Vagina (tissue), 2 donors: Measurements from ENCODE around the gene SLC16A8. TPM values are rescaled to one million over a fixed set of nuclear protein-coding genes. Genes with fewer than 3 reads are reported as not detected.

Experiments used
- DNase-seq, 2 donors: peaks; one replicate each; pipeline ENCODE4 v3.0.0-alpha.2; 2017; ENCODE audit errors: extremely low spot score in 2 of 2
- H3K27ac ChIP-seq: fragments of 200-600 bp; sonication (generic); one replicate; pipeline ENCODE4 v1.5.1; 2019
- H3K27me3 ChIP-seq: fragments of 200-600 bp; sonication (generic); one replicate; pipeline ENCODE4 v1.5.1; 2019
- H3K36me3 ChIP-seq, 2 donors: fragments of 200-600 bp; sonication (generic); one replicate each; pipeline ENCODE4 v1.5.1; 2017 to 2019
- H3K4me1 ChIP-seq: fragments of 200-600 bp; sonication (generic); one replicate; pipeline ENCODE4 v1.5.1; 2019
- H3K4me3 ChIP-seq, 2 donors: fragments of 200-600 bp; sonication (generic); 1 replicate in 1 of 2; 2 replicates in 1 of 2; pipeline ENCODE4 v1.5.1; 2016 to 2019
- H3K9me3 ChIP-seq: fragments of 200-600 bp; sonication (generic); one replicate; pipeline ENCODE4 v1.5.1; 2019
- POLR2A ChIP-seq, 2 donors: fragments of 450-650 bp; IDR thresholded peaks; one replicate each; pipeline ENCODE4 v1.6.1; 2017; ENCODE audit warnings: antibody characterized with exemption in 2 of 2, mild to moderate bottlenecking in 2 of 2, moderate library complexity in 2 of 2
- POLR2AphosphoS5 ChIP-seq, 2 donors: sonication (generic); formaldehyde crosslinking; IDR thresholded peaks; one replicate each; pipeline ENCODE4 v1.9.0; 2017; ENCODE audit warnings: antibody characterized with exemption in 2 of 2, mild to moderate bottlenecking in 2 of 2, low read depth in 1 of 2; ENCODE audit not compliant: insufficient read depth in 1 of 2
- intact Hi-C: fragments of 100-400 bp; cut with DNase I; formaldehyde crosslinking; loops from one replicate; pipeline ENCODE4 v1.15.1; 2023
- total RNA-seq: library from RNA; depleted of rRNA; stranded (reverse); fragments of >200 nt; gene quantifications from one replicate; pipeline ENCODE4 v1.2.3, GENCODE V29; 2016
- TF ChIP-seq, protein P1 (sequence below), 3 experiments: fragments of 450-650 bp in 2 of 3; fragments of 200-600 bp in 1 of 3; sonication (generic) in 1 of 3; IDR thresholded peaks; one replicate each; pipeline ENCODE4 v1.5.1; 2017 to 2019; ENCODE audit warnings: antibody characterized with exemption in 3 of 3, mild to moderate bottlenecking in 2 of 3, moderate library complexity in 2 of 3

Gene SLC16A8
- total RNA-seq, 1 donor from 2014 or later: 0.98 TPM

DNA sequence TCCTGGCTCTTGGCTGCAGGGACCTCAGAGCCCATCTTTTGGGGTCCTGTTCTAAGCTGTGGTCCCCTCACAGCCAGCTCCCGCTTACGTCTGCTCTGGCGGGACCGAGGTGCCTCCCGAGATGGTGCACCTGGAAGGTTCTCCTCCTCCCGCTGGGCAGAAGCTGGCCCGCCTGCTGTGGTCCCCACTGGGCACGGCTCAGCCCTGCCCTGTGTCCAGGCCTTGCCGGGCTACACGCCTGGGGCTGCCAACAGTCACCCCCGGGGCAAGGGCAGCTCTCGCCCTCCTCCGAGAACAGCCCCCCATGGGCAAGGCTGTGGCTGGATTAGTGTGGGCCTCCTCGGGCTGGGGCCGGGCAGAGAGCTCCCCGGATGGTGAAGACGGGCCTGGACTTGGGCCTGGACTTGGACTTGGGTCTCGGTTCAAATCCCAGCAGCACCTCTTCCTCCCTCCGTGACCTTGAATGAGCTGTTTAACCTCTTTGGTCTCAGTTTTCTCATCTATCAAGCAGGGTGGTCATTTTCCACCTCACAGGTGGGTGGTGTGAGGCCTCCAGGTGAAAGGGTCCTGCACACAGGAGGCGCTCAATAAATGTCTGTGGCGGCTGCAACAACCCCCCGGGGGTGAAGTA is 25.5 kb upstream of the SLC16A8 start:
- Histone ChIP-seq H3K4me3 (no peak overlapping the region), H3K27ac (no peak overlapping the region), H3K4me1 (peaks cover 2% of the 10 kb centered on the region), H3K9me3 (no peaks in the 10 kb centered on the region), H3K36me3 (no peaks in the 10 kb centered on the region), H3K27me3 (no peaks in the 10 kb centered on the region)
- intact Hi-C loops: loop anchor here (10.0 kb wide), 1 partner anchor 245 kb away; no protein-coding TSS in a partner anchor
- TF ChIP-seq POLR2AphosphoS5 (IDR thresholded peaks at IDR 0.05; ENCODE audit: insufficient read depth in 1 of 2, low read depth in 1 of 2): no peak
- TF ChIP-seq, protein P1, sequence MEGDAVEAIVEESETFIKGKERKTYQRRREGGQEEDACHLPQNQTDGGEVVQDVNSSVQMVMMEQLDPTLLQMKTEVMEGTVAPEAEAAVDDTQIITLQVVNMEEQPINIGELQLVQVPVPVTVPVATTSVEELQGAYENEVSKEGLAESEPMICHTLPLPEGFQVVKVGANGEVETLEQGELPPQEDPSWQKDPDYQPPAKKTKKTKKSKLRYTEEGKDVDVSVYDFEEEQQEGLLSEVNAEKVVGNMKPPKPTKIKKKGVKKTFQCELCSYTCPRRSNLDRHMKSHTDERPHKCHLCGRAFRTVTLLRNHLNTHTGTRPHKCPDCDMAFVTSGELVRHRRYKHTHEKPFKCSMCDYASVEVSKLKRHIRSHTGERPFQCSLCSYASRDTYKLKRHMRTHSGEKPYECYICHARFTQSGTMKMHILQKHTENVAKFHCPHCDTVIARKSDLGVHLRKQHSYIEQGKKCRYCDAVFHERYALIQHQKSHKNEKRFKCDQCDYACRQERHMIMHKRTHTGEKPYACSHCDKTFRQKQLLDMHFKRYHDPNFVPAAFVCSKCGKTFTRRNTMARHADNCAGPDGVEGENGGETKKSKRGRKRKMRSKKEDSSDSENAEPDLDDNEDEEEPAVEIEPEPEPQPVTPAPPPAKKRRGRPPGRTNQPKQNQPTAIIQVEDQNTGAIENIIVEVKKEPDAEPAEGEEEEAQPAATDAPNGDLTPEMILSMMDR (IDR thresholded peaks at IDR 0.05): no peak
- TF ChIP-seq POLR2A (IDR thresholded peaks at IDR 0.05): no peak
- DNase-seq: no peak

DNA sequence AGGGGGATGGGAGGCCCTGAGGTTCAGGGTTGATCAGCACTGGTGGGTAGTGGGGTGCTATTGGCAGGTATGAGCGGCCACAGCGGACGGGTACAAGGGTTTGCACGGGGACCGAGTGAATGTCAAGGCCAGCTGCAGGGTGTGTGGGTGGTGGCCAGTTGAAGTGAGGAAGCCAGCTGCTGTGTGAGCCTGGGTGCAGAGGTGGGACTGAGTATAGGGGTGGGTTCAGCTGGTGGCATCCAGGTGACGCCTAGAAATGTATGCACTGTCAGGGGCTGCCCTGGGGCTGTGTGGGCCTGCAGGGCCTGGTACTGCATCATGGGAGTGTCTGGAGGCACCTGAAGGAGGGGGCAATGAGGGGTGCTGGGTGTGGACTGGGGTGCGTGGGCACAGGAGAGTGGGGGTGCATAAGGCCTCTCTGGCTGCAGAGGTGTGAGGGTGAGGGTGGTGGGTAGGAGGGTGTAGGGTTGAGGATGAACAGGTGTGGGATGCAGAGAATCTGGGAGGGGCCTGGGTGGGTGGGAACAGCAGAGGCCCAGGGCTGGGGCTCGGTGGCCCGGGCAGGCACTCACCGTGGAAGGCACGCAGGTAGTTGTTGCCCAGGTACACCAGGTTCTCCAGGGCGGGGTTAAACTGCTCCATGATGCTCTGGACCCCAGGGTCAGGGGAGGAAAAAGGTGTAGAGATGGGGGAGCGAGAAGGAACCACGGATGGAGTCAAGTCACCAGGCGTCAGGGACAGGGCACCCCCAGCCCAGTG is 24.8 kb upstream of the SLC16A8 start:
- no peaks in the 10 kb centered on the region for H3K27me3 ChIP-seq
- H3K27ac ChIP-seq: no peak overlapping the region
- no peak overlapping the region for H3K4me3 ChIP-seq
- DNase-seq: no peak
- no peaks in the 10 kb centered on the region for H3K4me1 ChIP-seq
- TF ChIP-seq, protein P1 (IDR thresholded peaks at IDR 0.05): no peak
- TF ChIP-seq POLR2A (IDR thresholded peaks at IDR 0.05) (no peak), POLR2AphosphoS5 (IDR thresholded peaks at IDR 0.05; ENCODE audit: insufficient read depth in 1 of 2, low read depth in 1 of 2) (no peak)
- intact Hi-C loops: no loop called here
- no peaks in the 10 kb centered on the region for H3K36me3 ChIP-seq
- H3K9me3 ChIP-seq: no peaks in the 10 kb centered on the region

DNA sequence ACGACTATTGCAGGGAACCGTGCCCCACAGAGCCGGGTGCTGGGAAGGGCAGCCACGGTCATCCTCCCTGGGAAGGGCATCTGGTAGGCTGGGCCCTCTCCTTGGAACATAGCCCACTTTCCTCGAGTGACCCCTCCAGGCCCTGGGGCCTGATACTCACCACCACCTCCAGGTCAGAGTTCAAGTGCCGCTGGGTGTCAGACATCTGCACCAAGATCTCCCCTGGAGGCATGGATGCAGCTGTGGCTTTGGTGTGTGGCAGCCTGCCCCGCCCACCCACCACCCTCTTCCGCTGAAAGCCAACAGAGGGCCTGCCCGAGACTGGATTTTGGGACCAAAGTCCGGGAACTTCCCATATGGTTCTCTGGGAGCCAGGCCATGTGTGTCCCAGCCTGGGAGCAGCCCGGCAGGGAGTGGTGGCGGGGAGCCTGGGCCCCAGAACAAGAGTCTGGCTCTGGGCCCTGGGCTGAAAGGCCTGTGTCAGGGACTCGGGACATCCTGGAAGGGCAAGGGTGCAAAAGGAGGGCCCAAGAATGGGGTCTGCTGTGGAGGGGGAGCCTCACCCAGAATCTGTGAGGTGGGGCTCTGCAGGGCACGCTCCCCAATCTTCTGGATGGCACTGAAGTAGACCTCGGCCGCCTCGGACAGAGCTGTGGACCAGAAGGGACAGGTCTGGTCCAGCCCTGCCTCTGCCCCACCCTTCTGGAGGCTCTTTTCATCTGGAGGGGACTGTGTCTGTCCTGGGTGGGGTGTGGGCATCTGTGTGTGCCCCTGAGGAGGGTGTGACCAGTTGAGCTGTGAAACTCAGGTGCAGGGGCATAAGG is 23.9 kb upstream of the SLC16A8 start:
- TF ChIP-seq POLR2A (IDR thresholded peaks at IDR 0.05): no peak
- no peak for TF ChIP-seq POLR2AphosphoS5 (IDR thresholded peaks at IDR 0.05; ENCODE audit: insufficient read depth in 1 of 2, low read depth in 1 of 2)
- TF ChIP-seq, protein P1 (IDR thresholded peaks at IDR 0.05): no peak
- Histone ChIP-seq H3K27ac (no peak overlapping the region), H3K9me3 (no peaks in the 10 kb centered on the region), H3K4me3 (no peak overlapping the region), H3K36me3 (no peaks in the 10 kb centered on the region), H3K4me1 (no peaks in the 10 kb centered on the region), H3K27me3 (no peaks in the 10 kb centered on the region)
- DNase-seq: no peak
- intact Hi-C loops: no loop called here

DNA sequence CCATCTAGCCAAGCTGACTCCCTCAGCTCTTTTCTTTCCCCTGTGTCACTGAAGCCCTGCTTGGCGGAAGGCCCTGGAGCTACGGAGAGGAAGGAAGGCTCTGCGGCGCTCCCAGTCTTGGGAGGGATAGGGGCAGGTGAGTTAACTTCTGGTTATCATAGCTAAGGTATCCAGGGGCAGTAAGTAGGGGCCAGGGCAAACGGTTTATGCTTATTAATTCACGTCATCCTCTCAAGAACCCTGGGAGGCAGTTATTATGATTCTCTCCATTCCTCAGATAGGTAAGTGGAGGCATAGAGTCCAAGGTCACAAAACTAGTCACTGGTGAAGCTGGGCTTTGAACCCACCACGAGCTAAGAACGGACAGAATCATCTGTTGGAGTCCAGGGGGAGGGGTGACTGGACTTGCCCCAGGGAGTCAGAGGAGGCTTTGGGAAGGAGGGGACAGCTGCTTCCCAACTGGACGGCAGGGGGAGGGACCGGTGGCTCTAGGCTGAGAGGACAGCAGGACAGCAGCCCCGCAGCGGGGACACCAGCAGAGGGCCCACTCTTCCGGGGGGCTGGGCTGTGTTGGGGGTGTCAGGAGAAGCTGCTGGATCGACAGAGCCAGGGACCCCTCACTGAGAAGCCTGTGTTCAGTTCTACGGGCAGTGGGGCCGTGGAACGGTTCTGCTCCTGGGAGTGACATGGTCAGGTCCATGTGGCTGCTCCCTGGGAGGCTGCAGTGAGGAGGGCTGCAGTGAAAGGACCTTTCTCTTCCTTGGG is 23.0 kb upstream of the SLC16A8 start:
- H3K27ac ChIP-seq: no peak overlapping the region
- intact Hi-C loops: no loop called here
- TF ChIP-seq, protein P1 (IDR thresholded peaks at IDR 0.05): no peak
- TF ChIP-seq POLR2AphosphoS5 (IDR thresholded peaks at IDR 0.05; ENCODE audit: insufficient read depth in 1 of 2, low read depth in 1 of 2) (no peak), POLR2A (IDR thresholded peaks at IDR 0.05) (no peak)
- H3K4me1 ChIP-seq: no peaks in the 10 kb centered on the region
- DNase-seq: no peak
- no peaks in the 10 kb centered on the region for H3K9me3 ChIP-seq
- H3K4me3 ChIP-seq: no peak overlapping the region
- H3K27me3 ChIP-seq: no peaks in the 10 kb centered on the region
- H3K36me3 ChIP-seq: no peaks in the 10 kb centered on the region
